H9 (cell line): ENCODE measurements around the gene MAP3K19. TPM values are rescaled to one million over a fixed set of nuclear protein-coding genes. Genes with fewer than 3 reads are reported as not detected.

Source experiments
- DNase-seq: peaks from one replicate; pipeline ENCODE4 v3.0.0-alpha.2; 2017
- H2AFZ ChIP-seq: one replicate; pipeline ENCODE4 v1.6.1; 2013; ENCODE audit warnings: mild to moderate bottlenecking, low read length, control low read depth, moderate library complexity
- H2AK5ac ChIP-seq: 2 replicates; pipeline ENCODE4 v1.6.1; 2013; ENCODE audit warnings: low read length, control low read depth, mixed read lengths; ENCODE audit not compliant: insufficient read length
- H2BK120ac ChIP-seq: one replicate; pipeline ENCODE4 v1.6.1; 2013; ENCODE audit warnings: low read depth, mild to moderate bottlenecking, low read length, control low read depth, inconsistent platforms; ENCODE audit not compliant: poor library complexity, severe bottlenecking
- H2BK12ac ChIP-seq: 2 replicates; pipeline ENCODE4 v1.6.1; 2013; ENCODE audit warnings: low read length, control low read depth, mixed read lengths, low read depth; ENCODE audit not compliant: insufficient read length
- H2BK15ac ChIP-seq: 2 replicates; pipeline ENCODE4 v1.6.1; 2013; ENCODE audit warnings: low read depth, low read length, control low read depth
- H2BK20ac ChIP-seq: one replicate; pipeline ENCODE4 v1.6.1; 2013; ENCODE audit warnings: low read depth, mild to moderate bottlenecking, low read length, control low read depth, inconsistent platforms; ENCODE audit not compliant: poor library complexity, severe bottlenecking
- H2BK5ac ChIP-seq: 2 replicates; pipeline ENCODE4 v1.6.1; 2013; ENCODE audit warnings: low read length, control low read depth, mixed read lengths; ENCODE audit not compliant: insufficient read length
- H3K14ac ChIP-seq: 2 replicates; pipeline ENCODE4 v1.6.1; 2013; ENCODE audit warnings: low read length, control low read depth; ENCODE audit not compliant: insufficient read depth
- H3K18ac ChIP-seq: 2 replicates; pipeline ENCODE4 v1.6.1; 2013; ENCODE audit warnings: low read depth, mild to moderate bottlenecking, mixed read lengths, low read length, control low read depth; ENCODE audit not compliant: insufficient read length
- H3K23ac ChIP-seq: 2 replicates; pipeline ENCODE4 v1.6.1; 2013; ENCODE audit warnings: low read length, control low read depth, mixed read lengths, low read depth; ENCODE audit not compliant: insufficient read length
- H3K23me2 ChIP-seq: 2 replicates; pipeline ENCODE4 v1.6.1; 2013; ENCODE audit warnings: low read depth, mild to moderate bottlenecking, mixed read lengths, low read length, control low read depth; ENCODE audit not compliant: insufficient read length, poor library complexity, severe bottlenecking
- H3K27ac ChIP-seq: 2 replicates; pipeline ENCODE4 v1.5.1; 2013; ENCODE audit warnings: low read length, control low read depth, mixed read lengths, low read depth; ENCODE audit not compliant: insufficient read length
- H3K27me3 ChIP-seq: 2 replicates; pipeline ENCODE4 v1.6.1; 2013; ENCODE audit warnings: low read length, control low read depth, inconsistent platforms; ENCODE audit not compliant: insufficient read depth
- H3K4ac ChIP-seq: 2 replicates; pipeline ENCODE4 v1.6.1; 2013; ENCODE audit warnings: low read depth, mild to moderate bottlenecking, control low read depth, inconsistent platforms, low read length, moderate library complexity
- H3K4me1 ChIP-seq: 2 replicates; pipeline ENCODE4 v1.6.1; 2013; ENCODE audit warnings: low read length, control low read depth, inconsistent platforms; ENCODE audit not compliant: insufficient read depth
- H3K4me2 ChIP-seq: 2 replicates; pipeline ENCODE4 v1.6.1; 2013; ENCODE audit warnings: low read length, control low read depth, mixed read lengths; ENCODE audit not compliant: insufficient read length, insufficient read depth
- H3K56ac ChIP-seq: 2 replicates; pipeline ENCODE4 v1.6.1; 2013; ENCODE audit warnings: low read depth, mild to moderate bottlenecking, mixed read lengths, low read length, control low read depth; ENCODE audit not compliant: insufficient read length
- H3K79me1 ChIP-seq: 2 replicates; pipeline ENCODE4 v1.6.1; 2013; ENCODE audit warnings: low read depth, mild to moderate bottlenecking, moderate library complexity, low read length, control low read depth, inconsistent platforms; ENCODE audit not compliant: insufficient read depth, poor library complexity, severe bottlenecking
- H3K79me2 ChIP-seq: 2 replicates; pipeline ENCODE4 v1.6.1; 2013; ENCODE audit warnings: low read length, control low read depth, inconsistent platforms; ENCODE audit not compliant: insufficient read depth
- H3K9ac ChIP-seq: 2 replicates; pipeline ENCODE4 v1.6.1; 2013; ENCODE audit warnings: low read length, control low read depth, mixed read lengths; ENCODE audit not compliant: insufficient read length; ENCODE audit errors: extremely low read depth
- H3K9me3 ChIP-seq: one replicate; pipeline ENCODE4 v1.6.1; 2013; ENCODE audit warnings: low read depth, low read length, inconsistent platforms; ENCODE audit not compliant: control insufficient read depth
- H3T11ph ChIP-seq: one replicate; pipeline ENCODE4 v1.6.1; 2013; ENCODE audit warnings: mild to moderate bottlenecking, low read length, control low read depth, inconsistent platforms
- H4K20me1 ChIP-seq: one replicate; pipeline ENCODE4 v1.6.1; 2013; ENCODE audit not compliant: control insufficient read depth, insufficient read length, insufficient read depth
- H4K5ac ChIP-seq: 2 replicates; pipeline ENCODE4 v1.6.1; 2013; ENCODE audit warnings: low read depth, mild to moderate bottlenecking, mixed read lengths, low read length, control low read depth; ENCODE audit not compliant: insufficient read length
- H4K8ac ChIP-seq: replicated peaks from 2 replicates; pipeline ENCODE4 v1.6.1; 2013; ENCODE audit warnings: low read length, control low read depth, mixed read lengths, low read depth; ENCODE audit not compliant: insufficient read length
- H4K91ac ChIP-seq: 2 replicates; pipeline ENCODE4 v1.6.1; 2013; ENCODE audit warnings: low read depth, mild to moderate bottlenecking, moderate library complexity, mixed read lengths, low read length, control low read depth; ENCODE audit not compliant: insufficient read length
- H3K27ac Mint-ChIP-seq, 3 experiments: 2 replicates in 2 of 3; 3 replicates in 1 of 3; pipeline ENCODE4 v1.8.0; 2020 to 2021; ENCODE audit warnings: mixed read lengths in 3 of 3, mild to moderate bottlenecking in 1 of 3, moderate library complexity in 1 of 3
- H3K27me3 Mint-ChIP-seq: 2 replicates; pipeline ENCODE4 v1.8.0; 2021; ENCODE audit warnings: low read depth, mild to moderate bottlenecking, moderate library complexity, mixed read lengths
- H3K36me3 Mint-ChIP-seq, 3 experiments: 2 replicates in 2 of 3; 3 replicates in 1 of 3; pipeline ENCODE4 v1.8.0; 2020 to 2021; ENCODE audit warnings: low read depth in 3 of 3, mixed read lengths in 3 of 3; ENCODE audit not compliant: insufficient read depth in 1 of 3
- H3K4me1 Mint-ChIP-seq, 2 experiments: 2 replicates each; pipeline ENCODE4 v1.8.0; 2020; ENCODE audit warnings: mixed read lengths in 2 of 2
- H3K4me3 Mint-ChIP-seq, 2 experiments: 2 replicates in 1 of 2; 3 replicates in 1 of 2; pipeline ENCODE4 v1.8.0; 2020 to 2021; ENCODE audit warnings: mild to moderate bottlenecking in 2 of 2, mixed read lengths in 2 of 2, moderate library complexity in 1 of 2
- H3K9me3 Mint-ChIP-seq, 2 experiments: 2 replicates in 1 of 2; 3 replicates in 1 of 2; pipeline ENCODE4 v1.8.0; 2020; ENCODE audit warnings: mild to moderate bottlenecking in 2 of 2, mixed read lengths in 2 of 2, moderate library complexity in 1 of 2
- WGBS: extraction: QIAGEN DNeasy Blood & Tissue Kit; methylation state at CpG from one replicate; pipeline ENCODE4 v1.1.7; 2013; ENCODE audit warnings: missing lambda C conversion rate, low lambda C conversion rate, mixed read lengths; ENCODE audit not compliant: insufficient read length; ENCODE audit errors: extremely low coverage; 5-methylcytosine and 5-hydroxymethylcytosine counted together
- total RNA-seq: library from RNA; stranded (reverse); gene quantifications from 2 replicates; pipeline ENCODE4 v1.2.1, GENCODE V29; 2021
- TF ChIP-seq, protein P1 (sequence below): fragments of 200-600 bp; sonication (generic); conservative IDR thresholded peaks from 3 replicates; pipeline ENCODE4 v1.8.0; 2021; ENCODE audit warnings: antibody characterized with exemption, mild to moderate bottlenecking

The MAP3K19 gene
- total RNA-seq, 1 experiment from 2014 or later: not detected

DNA sequence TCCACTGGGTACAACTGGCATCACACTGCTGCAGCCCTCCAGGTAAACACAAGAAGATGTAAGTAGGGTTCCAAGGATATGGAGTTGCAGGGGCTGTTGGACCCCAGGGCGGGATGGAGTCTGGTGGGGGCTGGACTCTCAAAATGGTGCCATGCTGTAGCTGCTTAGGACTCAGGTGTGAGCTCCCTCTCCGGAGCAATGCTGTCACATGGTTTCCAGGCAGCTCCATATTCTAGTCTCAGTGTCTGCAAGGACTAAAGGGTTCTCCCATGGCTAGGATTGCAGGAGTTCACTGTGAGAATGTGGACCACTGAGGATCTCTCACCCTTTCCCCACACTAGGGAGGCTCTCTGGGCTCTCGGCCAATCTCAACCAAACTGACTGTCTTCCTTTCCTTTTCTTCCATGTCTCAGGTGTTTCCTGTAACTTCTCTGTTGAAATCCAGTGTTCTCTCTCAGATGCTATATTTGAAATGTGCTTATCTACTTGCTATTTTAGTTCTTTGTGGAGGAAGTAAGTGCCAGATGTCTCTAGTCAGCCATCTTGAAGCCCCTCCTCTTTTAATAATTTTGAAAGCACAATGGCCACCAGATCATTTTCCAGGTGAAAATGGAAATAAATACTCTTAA, 71.1 kb downstream of the MAP3K19 start:
- no peak overlapping the region for H2BK120ac ChIP-seq
- H4K8ac ChIP-seq: no peak overlapping the region
- no peak overlapping the region for H3K18ac ChIP-seq
- no peaks in the 10 kb centered on the region for H3K79me2 ChIP-seq
- no peak overlapping the region for H3K56ac ChIP-seq
- no peaks in the 10 kb centered on the region for H3K79me1 ChIP-seq
- no peak overlapping the region for H2BK12ac ChIP-seq
- peaks cover 15 to 25% of the 10 kb centered on the region in 2 experiments for H3K9me3 Mint-ChIP-seq
- no peak overlapping the region for H4K91ac ChIP-seq
- no peaks in the 10 kb centered on the region for H3K23me2 ChIP-seq
- no peaks in the 10 kb centered on the region for H4K20me1 ChIP-seq
- H3K14ac ChIP-seq: no peak overlapping the region
- no peak overlapping the region for H3K4me3 Mint-ChIP-seq
- WGBS: no CpG with 5 or more reads among the region's 3 CpGs
- H3K4ac ChIP-seq: no peak overlapping the region
- no peak for DNase-seq
- H2AK5ac ChIP-seq: no peak overlapping the region
- peaks cover 1% of the 10 kb centered on the region; the same call in 1 of the 2 replicates for H3K27me3 Mint-ChIP-seq
- no peak overlapping the region for H3K4me2 ChIP-seq
- no peaks in the 10 kb centered on the region for H3K4me1 Mint-ChIP-seq
- H2BK15ac ChIP-seq: no peak overlapping the region
- no peaks in the 10 kb centered on the region for H3K9me3 ChIP-seq
- no peak overlapping the region for H2BK20ac ChIP-seq
- no peak overlapping the region for H2BK5ac ChIP-seq
- no peak overlapping the region for H3K9ac ChIP-seq
- H4K5ac ChIP-seq: no peak overlapping the region
- no peak overlapping the region for H3K27ac ChIP-seq
- no peaks in the 10 kb centered on the region for H3K27me3 ChIP-seq
- TF ChIP-seq, protein P1, sequence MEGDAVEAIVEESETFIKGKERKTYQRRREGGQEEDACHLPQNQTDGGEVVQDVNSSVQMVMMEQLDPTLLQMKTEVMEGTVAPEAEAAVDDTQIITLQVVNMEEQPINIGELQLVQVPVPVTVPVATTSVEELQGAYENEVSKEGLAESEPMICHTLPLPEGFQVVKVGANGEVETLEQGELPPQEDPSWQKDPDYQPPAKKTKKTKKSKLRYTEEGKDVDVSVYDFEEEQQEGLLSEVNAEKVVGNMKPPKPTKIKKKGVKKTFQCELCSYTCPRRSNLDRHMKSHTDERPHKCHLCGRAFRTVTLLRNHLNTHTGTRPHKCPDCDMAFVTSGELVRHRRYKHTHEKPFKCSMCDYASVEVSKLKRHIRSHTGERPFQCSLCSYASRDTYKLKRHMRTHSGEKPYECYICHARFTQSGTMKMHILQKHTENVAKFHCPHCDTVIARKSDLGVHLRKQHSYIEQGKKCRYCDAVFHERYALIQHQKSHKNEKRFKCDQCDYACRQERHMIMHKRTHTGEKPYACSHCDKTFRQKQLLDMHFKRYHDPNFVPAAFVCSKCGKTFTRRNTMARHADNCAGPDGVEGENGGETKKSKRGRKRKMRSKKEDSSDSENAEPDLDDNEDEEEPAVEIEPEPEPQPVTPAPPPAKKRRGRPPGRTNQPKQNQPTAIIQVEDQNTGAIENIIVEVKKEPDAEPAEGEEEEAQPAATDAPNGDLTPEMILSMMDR: no peak
- no peak overlapping the region for H2AFZ ChIP-seq
- H3K27ac Mint-ChIP-seq: no peak overlapping the region
- H3K23ac ChIP-seq: no peak overlapping the region
- peaks cover 0 to 5% (median 2%) of the 10 kb centered on the region in 3 experiments; a peak in 2 of 7 replicates for H3K36me3 Mint-ChIP-seq
- H3K4me1 ChIP-seq: no peaks in the 10 kb centered on the region
- no peak overlapping the region for H3T11ph ChIP-seq
